Fibroblast of the aortic adventitia (primary cell): ENCODE results near the gene SLC6A7. TPM values are rescaled to one million over a fixed set of nuclear protein-coding genes. Genes with fewer than 3 reads are reported as not detected.

Experiments used
- DNase-seq: peaks from one replicate; pipeline ENCODE4 v3.0.0-alpha.2; 2010; ENCODE audit warnings: low read depth
- H3K4me3 ChIP-seq: 2 replicates; pipeline ENCODE4 v1.5.1; 2011; ENCODE audit warnings: low read depth, mild to moderate bottlenecking, control low read depth, low read length, moderate library complexity
- CTCF ChIP-seq: IDR thresholded peaks from 2 replicates; pipeline ENCODE4 v1.5.1; 2011; ENCODE audit warnings: mild to moderate bottlenecking, low read length, control low read depth, inconsistent platforms; ENCODE audit not compliant: insufficient read depth
- total RNA-seq: library from RNA; depleted of rRNA; stranded (reverse); fragments of >200 nt; gene quantifications from 2 replicates; pipeline ENCODE4 v1.2.3, GENCODE V29; 2012; ENCODE audit warnings: low replicate concordance

The SLC6A7 gene
- total RNA-seq, 1 donor: not detected

GRCh38 chr5:150214289-150214688 lies 24.4 kb downstream of the SLC6A7 start:
- peak; percentile 83 for DNase-seq
- peak; percentile 60 for TF ChIP-seq CTCF
- H3K4me3 ChIP-seq: no peak overlapping the region

GRCh38 chr5:150215979-150216944 lies 26.4 kb downstream of the SLC6A7 start:
- H3K4me3 ChIP-seq: no peak overlapping the region
- peak; percentile 40 for DNase-seq
- no peak for TF ChIP-seq CTCF

GRCh38 chr5:150217038-150217437 lies 27.2 kb downstream of the SLC6A7 start:
- no peak for TF ChIP-seq CTCF
- DNase-seq: no peak
- H3K4me3 ChIP-seq: no peak overlapping the region

GRCh38 chr5:150217873-150218692 lies 28.2 kb downstream of the SLC6A7 start:
- H3K4me3 ChIP-seq: no peak overlapping the region
- TF ChIP-seq CTCF: peak; percentile 78
- DNase-seq: peak; percentile 89

- DNase-seq: no peak
- H3K4me3 ChIP-seq: no peak overlapping the region
- no peak for TF ChIP-seq CTCF
Measured at GRCh38 chr5:150218693-150219035, 28.8 kb downstream of the SLC6A7 start.

- DNase-seq: no peak
- no peak for TF ChIP-seq CTCF
- no peak overlapping the region for H3K4me3 ChIP-seq
Measured at GRCh38 chr5:150219142-150219541, 29.3 kb downstream of the SLC6A7 start.
